Measurements from ENCODE around the gene NHLRC4. TPM values are rescaled to one million over a fixed set of nuclear protein-coding genes. Genes with fewer than 3 reads are reported as not detected.

The NHLRC4 gene
- total and polyA plus RNA-seq, 4 donors: 2.3 to 8.6 (median 5.7) TPM

GRCh38 chr16:554640-555365 lies 12.0 kb upstream of the NHLRC4 start:
- TF ChIP-seq, protein P1, sequence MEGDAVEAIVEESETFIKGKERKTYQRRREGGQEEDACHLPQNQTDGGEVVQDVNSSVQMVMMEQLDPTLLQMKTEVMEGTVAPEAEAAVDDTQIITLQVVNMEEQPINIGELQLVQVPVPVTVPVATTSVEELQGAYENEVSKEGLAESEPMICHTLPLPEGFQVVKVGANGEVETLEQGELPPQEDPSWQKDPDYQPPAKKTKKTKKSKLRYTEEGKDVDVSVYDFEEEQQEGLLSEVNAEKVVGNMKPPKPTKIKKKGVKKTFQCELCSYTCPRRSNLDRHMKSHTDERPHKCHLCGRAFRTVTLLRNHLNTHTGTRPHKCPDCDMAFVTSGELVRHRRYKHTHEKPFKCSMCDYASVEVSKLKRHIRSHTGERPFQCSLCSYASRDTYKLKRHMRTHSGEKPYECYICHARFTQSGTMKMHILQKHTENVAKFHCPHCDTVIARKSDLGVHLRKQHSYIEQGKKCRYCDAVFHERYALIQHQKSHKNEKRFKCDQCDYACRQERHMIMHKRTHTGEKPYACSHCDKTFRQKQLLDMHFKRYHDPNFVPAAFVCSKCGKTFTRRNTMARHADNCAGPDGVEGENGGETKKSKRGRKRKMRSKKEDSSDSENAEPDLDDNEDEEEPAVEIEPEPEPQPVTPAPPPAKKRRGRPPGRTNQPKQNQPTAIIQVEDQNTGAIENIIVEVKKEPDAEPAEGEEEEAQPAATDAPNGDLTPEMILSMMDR (IDR thresholded peaks at IDR 0.05; ENCODE audit: control extremely low read depth, extremely low read depth): no peak
- WGBS, 2 donors: 80 to 87% methylated on average over 54 of the region's 54 CpGs
- Histone ChIP-seq H3K36me3 (ENCODE audit: control insufficient read depth in 4 of 4, insufficient read depth in 4 of 4, low read length in 4 of 4) (peaks cover 0 to 40% (median 2%) of the 10 kb centered on the region in 4 donors), H3K27me3 (ENCODE audit: control insufficient read depth in 3 of 3, insufficient read depth in 3 of 3, low read length in 2 of 3) (peaks cover 0 to 21% (median 5%) of the 10 kb centered on the region in 3 donors), H3K4me1 (ENCODE audit: control insufficient read depth in 5 of 5, insufficient read depth in 5 of 5, low read length in 5 of 5) (peaks cover 0 to 6% (median 0%) of the 10 kb centered on the region in 5 donors), H3K27ac (ENCODE audit: low read depth in 1 of 2, low read length in 1 of 2) (no peak overlapping the region), H3K4me3 (no peak overlapping the region), H3K9ac (ENCODE audit: insufficient read depth in 1 of 2, low read length in 2 of 2) (no peak overlapping the region), H3K9me3 (ENCODE audit: control insufficient read depth in 4 of 4, insufficient read depth in 3 of 4, low read length in 3 of 4) (no peaks in the 10 kb centered on the region)
- no peak for ATAC-seq (ENCODE audit: insufficient read depth, low FRiP score)
- peak in 1 of 3 donors; percentile 22 for DNase-seq

DNA sequence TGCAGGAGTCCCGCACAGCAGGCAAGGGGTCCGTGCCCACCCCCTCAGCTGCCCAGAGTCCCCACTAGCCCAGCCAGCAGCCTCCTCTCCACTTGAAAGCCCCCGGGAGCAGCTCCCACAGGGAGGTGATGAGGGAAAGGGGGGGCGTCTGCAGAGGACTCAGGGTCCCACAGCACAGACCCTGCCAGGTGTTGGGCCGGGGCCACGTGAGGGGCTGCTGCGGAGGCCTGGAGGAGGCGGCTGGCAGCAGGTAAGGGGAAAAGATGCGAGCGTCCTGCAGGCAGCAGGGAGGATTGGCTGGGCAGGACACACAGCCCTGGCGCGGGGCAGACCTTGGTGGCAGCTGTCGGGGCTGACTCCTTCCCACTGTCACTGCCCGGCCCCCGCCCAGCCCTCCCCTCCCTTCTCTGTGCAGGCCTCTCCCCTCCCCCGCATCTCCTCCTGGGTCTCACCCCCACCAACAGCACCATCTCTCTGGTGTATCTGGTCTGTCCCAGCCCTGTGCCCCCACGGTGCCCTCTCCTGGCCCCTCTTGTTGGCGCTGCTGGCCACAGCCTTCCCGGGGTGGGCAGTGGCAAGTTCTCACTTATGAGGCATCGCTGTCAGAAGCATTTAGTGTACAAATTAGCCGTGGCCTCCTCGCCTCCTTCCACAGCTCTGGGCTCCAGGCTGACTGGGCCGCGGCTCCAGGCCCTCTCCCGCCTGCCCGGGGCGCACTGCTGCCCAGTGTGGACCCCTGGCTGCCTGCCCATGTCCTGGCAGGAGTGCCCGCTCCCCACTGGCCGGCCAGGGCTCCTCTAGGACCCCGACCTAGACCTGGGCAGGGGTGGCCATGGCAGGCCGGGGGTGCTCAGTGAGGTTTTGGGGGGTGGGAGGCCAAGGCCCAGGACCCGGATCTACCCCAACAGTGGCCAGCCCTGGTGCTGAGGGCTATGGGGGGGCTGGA lies 11.0 kb upstream of the NHLRC4 start:
- no peak for ATAC-seq (ENCODE audit: insufficient read depth, low FRiP score)
- H3K27ac ChIP-seq (ENCODE audit: low read depth in 1 of 2, low read length in 1 of 2): no peak overlapping the region
- H3K9ac ChIP-seq (ENCODE audit: insufficient read depth in 1 of 2, low read length in 2 of 2): no peak overlapping the region
- H3K36me3 ChIP-seq (ENCODE audit: control insufficient read depth in 4 of 4, insufficient read depth in 4 of 4, low read length in 4 of 4): peaks cover 0 to 34% (median 2%) of the 10 kb centered on the region in 4 donors
- no peaks in the 10 kb centered on the region for H3K9me3 ChIP-seq (ENCODE audit: control insufficient read depth in 4 of 4, insufficient read depth in 3 of 4, low read length in 3 of 4)
- no peak overlapping the region for H3K4me3 ChIP-seq
- WGBS, 2 donors: 81 to 86% methylated on average over 29 to 32 of the region's 32 CpGs
- H3K27me3 ChIP-seq (ENCODE audit: control insufficient read depth in 3 of 3, insufficient read depth in 3 of 3, low read length in 2 of 3): peaks cover 0 to 21% (median 5%) of the 10 kb centered on the region in 3 donors
- peaks cover 0 to 7% (median 0%) of the 10 kb centered on the region in 5 donors for H3K4me1 ChIP-seq (ENCODE audit: control insufficient read depth in 5 of 5, insufficient read depth in 5 of 5, low read length in 5 of 5)
- TF ChIP-seq, protein P1 (IDR thresholded peaks at IDR 0.05; ENCODE audit: control extremely low read depth, extremely low read depth): no peak
- DNase-seq: no peak

- no peak for ATAC-seq (ENCODE audit: insufficient read depth, low FRiP score)
- Histone ChIP-seq H3K4me3 (no peak overlapping the region), H3K9ac (ENCODE audit: insufficient read depth in 1 of 2, low read length in 2 of 2) (no peak overlapping the region), H3K27me3 (ENCODE audit: control insufficient read depth in 3 of 3, insufficient read depth in 3 of 3, low read length in 2 of 3) (peaks cover 0 to 29% (median 9%) of the 10 kb centered on the region in 3 donors), H3K27ac (ENCODE audit: low read depth in 1 of 2, low read length in 1 of 2) (no peak overlapping the region), H3K9me3 (ENCODE audit: control insufficient read depth in 4 of 4, insufficient read depth in 3 of 4, low read length in 3 of 4) (no peaks in the 10 kb centered on the region), H3K4me1 (ENCODE audit: control insufficient read depth in 5 of 5, insufficient read depth in 5 of 5, low read length in 5 of 5) (peaks cover 0 to 7% (median 0%) of the 10 kb centered on the region in 5 donors), H3K36me3 (ENCODE audit: control insufficient read depth in 4 of 4, insufficient read depth in 4 of 4, low read length in 4 of 4) (peaks cover 0 to 27% (median 2%) of the 10 kb centered on the region in 4 donors)
- TF ChIP-seq, protein P1 (IDR thresholded peaks at IDR 0.05; ENCODE audit: control extremely low read depth, extremely low read depth): no peak
- DNase-seq: no peak
- WGBS, 2 donors: 81 to 92% methylated on average over 29 to 32 of the region's 32 CpGs
Observed at GRCh38 chr16:556474-557173, 10.2 kb upstream of the NHLRC4 start.

All from lung (tissue), 12 donors.